HepG2 (cell line): ENCODE data around the gene USP40.

ENCODE experiments used
- EP300 ChIP-seq, 3 experiments: sonication (generic) in 1 of 3; formaldehyde crosslinking in 1 of 3; IDR thresholded peaks; 2 replicates each; pipeline versions ENCODE4 v1.5.1 to v1.6.1; 2011 to 2020; ENCODE audit warnings: low read depth in 2 of 3, low read length in 2 of 3, borderline replicate concordance in 1 of 3, improper control_type of control experiment in 1 of 3, mild to moderate bottlenecking in 1 of 3, missing genetic modification reagents in 1 of 3, moderate library complexity in 1 of 3
- MYC ChIP-seq: sonication (generic); formaldehyde crosslinking; IDR thresholded peaks from 2 replicates; pipeline ENCODE4 v1.9.0; 2021; ENCODE audit warnings: missing genetic modification reagents, borderline replicate concordance
- REST ChIP-seq, 2 experiments: IDR thresholded peaks; 2 replicates each; pipeline ENCODE4 v1.6.1; 2011 to 2012; ENCODE audit warnings: low read length in 2 of 2, borderline replicate concordance in 1 of 2, low read depth in 1 of 2, mild to moderate bottlenecking in 1 of 2, moderate library complexity in 1 of 2

GRCh38 chr2:233542507-233542906 lies 24.1 kb downstream of the USP40 start:
- TF ChIP-seq EP300 (IDR thresholded peaks at IDR 0.05; ENCODE audit: low read depth in 2 of 2, low read length in 2 of 2) (no peak), EP300 (CRISPR knock-in tag; IDR thresholded peaks at IDR 0.05; ENCODE audit: borderline replicate concordance) (no peak), MYC (CRISPR knock-in tag) (no peak), REST (IDR thresholded peaks at IDR 0.05; ENCODE audit: borderline replicate concordance in 1 of 2, low read depth in 1 of 2, low read length in 2 of 2) (no peak)
